DND-41 (cell line): ENCODE data around the gene PTCRA.

Source experiments
- CTCF ChIP-seq: IDR thresholded peaks from 2 replicates; pipeline ENCODE4 v1.5.1; 2012; ENCODE audit warnings: borderline replicate concordance, low read length, moderate library complexity, mild to moderate bottlenecking; ENCODE audit not compliant: poor library complexity, severe bottlenecking; ENCODE audit errors: extremely low read depth
- EZH2 ChIP-seq: IDR thresholded peaks from 3 replicates; pipeline ENCODE4 v1.6.1; 2012; ENCODE audit warnings: borderline replicate concordance, low read depth, mild to moderate bottlenecking, moderate library complexity, low read length, inconsistent platforms; ENCODE audit not compliant: severe bottlenecking

- TF ChIP-seq EZH2 (no peak), CTCF (no peak)
These were observed 55.2 kb downstream of the PTCRA start for GRCh38 chr6:42970871-42971612.
